Heart left ventricle (tissue), 16 donors: ENCODE results near the gene CCNL1. TPM values are rescaled to one million over a fixed set of nuclear protein-coding genes. Genes with fewer than 3 reads are reported as not detected.
A peak's percentile ranks its signal among the peaks of the same experiment; 100 is the strongest.
"Not testable (repeated sequence)": the region's sequence is repeated elsewhere in the genome, so short reads cannot be mapped to it uniquely, and the experiment has no call there.

Experiments used
- ATAC-seq, 4 donors: fragments of 200-7000 bp; cut with Tn5 transposase; one replicate each; pipeline ENCODE4 v1.9.1; 2020 to 2022; ENCODE audit warnings: moderate library complexity in 4 of 4, mild to moderate bottlenecking in 3 of 4, moderate number of reproducible peaks in 1 of 4
- DNase-seq, 5 donors: peaks; one replicate each; pipeline ENCODE4 v3.0.0-alpha.2; 2020
- H3K27ac ChIP-seq, 12 donors: fragments of 200-600 bp; sonication (generic) in 4 of 12; one replicate each; pipeline versions ENCODE4 v1.5.0 to v1.8.0; 2016 to 2022; ENCODE audit warnings: mild to moderate bottlenecking in 2 of 12
- H3K27me3 ChIP-seq, 9 donors: fragments of 200-600 bp; sonication (generic) in 2 of 9; one replicate each; pipeline versions ENCODE4 v1.5.1 to v1.8.0; 2016 to 2022; ENCODE audit warnings: mild to moderate bottlenecking in 3 of 9
- H3K36me3 ChIP-seq, 9 donors: fragments of 200-600 bp; sonication (generic) in 2 of 9; one replicate each; pipeline versions ENCODE4 v1.5.0 to v1.8.0; 2018 to 2022; ENCODE audit warnings: mild to moderate bottlenecking in 2 of 9
- H3K4me1 ChIP-seq, 12 donors: fragments of 200-600 bp; sonication (generic) in 4 of 12; one replicate each; pipeline versions ENCODE4 v1.5.0 to v1.8.0; 2016 to 2022; ENCODE audit warnings: mild to moderate bottlenecking in 3 of 12
- H3K4me3 ChIP-seq, 12 donors: fragments of 200-600 bp; sonication (generic) in 4 of 12; one replicate each; pipeline versions ENCODE4 v1.5.0 to v1.8.0; 2017 to 2022; ENCODE audit warnings: mild to moderate bottlenecking in 9 of 12, moderate library complexity in 4 of 12
- H3K9me3 ChIP-seq, 12 donors: fragments of 200-600 bp; sonication (generic) in 4 of 12; one replicate each; pipeline versions ENCODE4 v1.5.0 to v1.8.0; 2016 to 2022; ENCODE audit warnings: mild to moderate bottlenecking in 1 of 12
- CTCF ChIP-seq, 12 donors: fragments of 200-600 bp; sonication (generic) in 4 of 12; IDR thresholded peaks; one replicate each; pipeline versions ENCODE4 v1.5.0 to v1.8.0; 2018 to 2022; ENCODE audit warnings: antibody characterized with exemption in 12 of 12, mild to moderate bottlenecking in 5 of 12
- POLR2A ChIP-seq, 2 donors: fragments of 450-650 bp; IDR thresholded peaks; one replicate each; pipeline ENCODE4 v1.6.1; 2017; ENCODE audit warnings: antibody characterized with exemption in 2 of 2, mild to moderate bottlenecking in 2 of 2, moderate library complexity in 2 of 2
- WGBS, 4 donors: extraction: QIAGEN DNeasy Blood & Tissue Kit in 2 of 4; methylation state at CpG; one replicate each; pipeline versions ENCODE4 v1.1.5 to v1.1.7; 2013 to 2018; 5-methylcytosine and 5-hydroxymethylcytosine counted together
- intact Hi-C, 10 donors: fragments of 100-400 bp; cut with DNase I; formaldehyde crosslinking; loops; one replicate each; pipeline versions ENCODE4 v1.11.1 to v1.14.2; 2022
- polyA plus RNA-seq, 2 donors: library from polyadenylated mRNA; stranded (reverse); fragments of 200-250 nt; gene quantifications; one replicate each; pipeline ENCODE4 v1.2.3, GENCODE V29; 2013
- total RNA-seq, 9 donors: library from RNA; depleted of rRNA in 2 of 9; stranded (reverse); fragments of >200 nt in 2 of 9; fragmentation: NEBNext Ultra II Directional in 3 of 9; extraction: Animal tissue kit (Norgen Biotek cat#: 25700) in 3 of 9; gene quantifications; one replicate each; pipeline versions ENCODE4 v1.1.0 to v1.2.4, GENCODE V29; 2016 to 2023
- donor health status: ischemic (EF 13 %, LVEDD 7.1; RV severe dilation, severe dysfunction).
- donor health status: healthy with polysubstance abuse.
- donor health status: DM: no; HTN: yes; CAD: no.
- donor health status: DM: no; HTN: no; CAD: no.
- donor health status: ischemic (EF 25% LVEDD 6.9; RV normal size, moderate dysfunction).
- donor health status: ischemic (EF 25% LVEDD 5.7; RV mildly dilated, moderate dysfunction).
- donor health status: healthy.
- donor health status: DM: yes; HTN: yes; CAD: no.
- donor health status: ischemic (EF 35%, LVEDD 5.7; RV mildly dilated, moderate dysfunction).
- donor health status: nonischemic (EF 11% LVEDD 7.7; RV severe dilation, severe dysfunction).
- donor health status: DM: yes; HTN: yes; CAD: no.
- donor health status: PGD.
- donor health status: ischemic (EF 29% LVEDD 5.4; RV normal size, mild dysfunction).
- donor health status: nonischemic (EF 23%, LVEDD 6.1; RV moderate dilation, normal function).

CCNL1 gene
- total and polyA plus RNA-seq, 11 donors = 15.5 to 66.7 (median 25.3) TPM

GRCh38 chr3:157201648-157202278 lies 41.8 kb upstream of the CCNL1 start:
- H3K36me3 ChIP-seq = no peaks in the 10 kb centered on the region
- peak; percentile 19 to 69 (median 55) for TF ChIP-seq CTCF (IDR thresholded peaks at IDR 0.05)
- TF ChIP-seq POLR2A (IDR thresholded peaks at IDR 0.05) = no peak
- DNase-seq (no peak), ATAC-seq (peak in 2 of 4 donors; percentile 62 to 63)
- H3K4me3 ChIP-seq = no peak overlapping the region
- intact Hi-C loops = loop anchor here in 9 of 10 donors (2.0 to 10.0 kb wide), 6 partner anchors 25 to 373 kb away; no protein-coding TSS in a partner anchor
- peaks cover 0 to 16% (median 4%) of the 10 kb centered on the region in 12 donors for H3K4me1 ChIP-seq
- no peaks in the 10 kb centered on the region for H3K27me3 ChIP-seq
- 41 to 46% (median 43%) methylated on average over 6 of the region's 6 CpGs for WGBS, 4 donors
- H3K27ac ChIP-seq = peak overlapping the region in 1 of 12 donors; percentile 10
- no peaks in the 10 kb centered on the region for H3K9me3 ChIP-seq

GRCh38 chr3:157199841-157200240 lies 39.9 kb upstream of the CCNL1 start:
- intact Hi-C loops = loop anchor here in 9 of 10 donors (2.0 to 10.0 kb wide), 5 partner anchors 23 to 375 kb away; no protein-coding TSS in a partner anchor
- 58% methylated on average over 3 of the region's 3 CpGs for WGBS, 4 donors
- Histone ChIP-seq H3K4me3 (no peak overlapping the region), H3K27ac (no peak overlapping the region), H3K4me1 (peaks cover 0 to 10% (median 4%) of the 10 kb centered on the region in 12 donors), H3K36me3 (no peaks in the 10 kb centered on the region), H3K9me3 (peaks cover 0 to 14% (median 0%) of the 10 kb centered on the region in 12 donors), H3K27me3 (no peaks in the 10 kb centered on the region)
- TF ChIP-seq CTCF (IDR thresholded peaks at IDR 0.05) (no peak), POLR2A (IDR thresholded peaks at IDR 0.05) (no peak)
- DNase-seq (no peak), ATAC-seq (no peak)

- Histone ChIP-seq H3K36me3 (no peaks in the 10 kb centered on the region), H3K4me1 (no peaks in the 10 kb centered on the region), H3K9me3 (peaks cover 0 to 36% (median 0%) of the 10 kb centered on the region in 12 donors), H3K4me3 (no peak overlapping the region), H3K27ac (no peak overlapping the region), H3K27me3 (no peaks in the 10 kb centered on the region)
- ATAC-seq (no peak), DNase-seq (no peak)
- TF ChIP-seq CTCF (IDR thresholded peaks at IDR 0.05) (no peak), POLR2A (IDR thresholded peaks at IDR 0.05) (no peak)
- intact Hi-C loops = no loop called here
Measured at GRCh38 chr3:157195965-157196364, 36.0 kb upstream of the CCNL1 start.

GRCh38 chr3:157191149-157191548 lies 31.2 kb upstream of the CCNL1 start:
- H3K36me3 ChIP-seq, H3K27me3 ChIP-seq, H3K27ac ChIP-seq, H3K4me3 ChIP-seq, ATAC-seq, H3K4me1 ChIP-seq, DNase-seq, intact Hi-C loops: not testable (repeated sequence)
- WGBS, 4 donors = 89 to 99% (median 93%) methylated on average over 5 of the region's 5 CpGs
- H3K9me3 ChIP-seq = peaks cover 0 to 83% (median 8%) of the 10 kb centered on the region in 12 donors
